GM19240 (cell line): ENCODE measurements around the gene EMP1.
A peak's percentile ranks its signal among the peaks of the same experiment; 100 is the strongest.

Experiments
- DNase-seq: peaks from one replicate; pipeline ENCODE4 v3.0.0; 2011; ENCODE audit warnings: low spot score; ENCODE audit not compliant: insufficient read length

Gene EMP1

GRCh38 chr12:13173012-13173932, 23.3 kb upstream of the EMP1 start:
- peak; percentile 53 for DNase-seq

GRCh38 chr12:13175499-13175898, 21.0 kb upstream of the EMP1 start:
- no peak for DNase-seq

DNA sequence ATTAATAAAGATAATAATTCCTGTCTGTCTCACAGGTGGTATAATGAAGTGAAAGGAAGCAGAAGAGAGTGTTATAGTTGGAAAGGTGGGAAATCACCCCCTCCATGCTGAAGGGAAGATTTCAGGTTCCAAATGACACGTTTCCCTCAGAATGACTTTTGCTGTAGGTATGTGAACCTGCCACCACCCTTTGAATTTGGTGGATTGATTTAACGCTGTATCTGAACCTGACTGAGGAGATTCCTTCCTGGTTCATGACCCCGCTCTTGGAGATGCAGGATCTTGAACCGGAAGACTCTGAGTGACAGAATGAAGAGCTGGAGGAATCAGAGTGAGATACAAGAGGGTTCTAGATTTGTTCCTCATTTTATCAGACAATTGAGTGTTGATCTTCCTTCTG, 20.3 kb upstream of the EMP1 start:
- no peak for DNase-seq

GRCh38 chr12:13177373-13177772, 19.2 kb upstream of the EMP1 start:
- no peak for DNase-seq

DNA sequence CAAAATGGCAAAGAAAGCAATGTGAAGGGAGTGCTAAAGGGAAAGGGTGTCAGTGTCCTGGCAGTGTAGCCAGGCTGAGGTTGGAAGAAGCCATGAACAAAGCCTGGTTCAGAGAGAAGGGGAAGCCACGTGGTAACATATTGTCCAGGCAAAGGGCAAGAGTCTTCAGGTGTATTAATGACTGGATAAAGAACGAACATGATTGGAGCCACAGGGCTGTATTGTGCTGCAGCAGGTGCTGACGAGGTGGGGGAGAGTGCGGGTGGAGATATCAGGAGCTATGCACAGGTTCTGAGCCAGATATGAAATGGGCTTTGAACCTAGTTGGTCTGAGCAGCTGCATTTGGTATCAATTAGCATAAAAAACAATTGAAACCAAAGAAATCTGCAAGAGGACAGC, 18.6 kb upstream of the EMP1 start:
- DNase-seq = no peak

GRCh38 chr12:13178568-13179210, 17.8 kb upstream of the EMP1 start:
- DNase-seq = no peak

- no peak for DNase-seq
These were observed 17.1 kb upstream of the EMP1 start for GRCh38 chr12:13179211-13180074.

GRCh38 chr12:13181375-13182070, 15.0 kb upstream of the EMP1 start:
- DNase-seq = no peak

- DNase-seq = no peak
These were observed 13.6 kb upstream of the EMP1 start for GRCh38 chr12:13182881-13183280.

- DNase-seq = no peak
These were observed 12.9 kb upstream of the EMP1 start for GRCh38 chr12:13183620-13184019.

GRCh38 chr12:13186302-13186701, 10.2 kb upstream of the EMP1 start:
- no peak for DNase-seq

- no peak for DNase-seq
These were observed 9.1 kb upstream of the EMP1 start for GRCh38 chr12:13187399-13187798.

GRCh38 chr12:13189264-13189663, 7.3 kb upstream of the EMP1 start:
- no peak for DNase-seq

- DNase-seq = no peak
These were observed 6.3 kb upstream of the EMP1 start for GRCh38 chr12:13190275-13190674.

- no peak for DNase-seq
These were observed 3.8 kb upstream of the EMP1 start for GRCh38 chr12:13192719-13193118.

DNA sequence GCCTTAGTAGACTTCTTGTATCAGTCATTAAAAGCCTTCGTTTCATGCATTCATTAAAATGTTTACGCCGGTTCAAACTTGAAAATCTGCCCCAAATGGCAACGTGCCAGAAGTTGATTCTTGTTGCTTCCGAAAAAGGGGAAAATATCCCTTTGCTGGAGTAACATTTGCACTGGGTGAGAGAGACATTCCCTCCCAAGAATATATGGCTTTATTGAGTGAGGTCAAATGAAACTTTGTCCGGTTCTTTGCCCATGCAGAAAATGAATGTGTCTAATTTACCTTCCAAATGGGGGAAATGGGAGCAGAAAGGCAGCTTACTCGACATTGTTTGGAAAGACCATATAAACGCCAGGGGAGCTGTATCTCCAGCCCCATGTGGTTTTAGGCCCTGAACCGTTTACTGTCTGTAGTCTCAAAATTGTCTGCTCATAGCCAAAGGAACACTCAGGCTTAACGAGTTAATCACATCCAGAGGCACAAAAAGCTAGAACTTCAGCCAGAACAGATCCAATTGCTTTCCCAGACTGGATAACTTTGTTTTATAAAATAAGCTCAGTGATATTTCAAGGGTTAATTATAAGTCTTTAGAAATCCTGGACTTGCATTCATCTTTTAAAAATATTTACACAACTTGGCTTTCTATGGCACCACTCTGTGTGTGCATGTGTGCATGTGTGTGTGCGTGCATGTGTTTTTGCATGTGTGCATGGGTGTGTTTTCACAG, 2.9 kb upstream of the EMP1 start:
- no peak for DNase-seq

- DNase-seq = no peak
These were observed 2.0 kb upstream of the EMP1 start for GRCh38 chr12:13194401-13195110.

- DNase-seq = no peak
These were observed 1.3 kb upstream of the EMP1 start for GRCh38 chr12:13195250-13195649.

GRCh38 chr12:13195785-13196129, 769 bp upstream of the EMP1 start:
- DNase-seq = no peak

DNA sequence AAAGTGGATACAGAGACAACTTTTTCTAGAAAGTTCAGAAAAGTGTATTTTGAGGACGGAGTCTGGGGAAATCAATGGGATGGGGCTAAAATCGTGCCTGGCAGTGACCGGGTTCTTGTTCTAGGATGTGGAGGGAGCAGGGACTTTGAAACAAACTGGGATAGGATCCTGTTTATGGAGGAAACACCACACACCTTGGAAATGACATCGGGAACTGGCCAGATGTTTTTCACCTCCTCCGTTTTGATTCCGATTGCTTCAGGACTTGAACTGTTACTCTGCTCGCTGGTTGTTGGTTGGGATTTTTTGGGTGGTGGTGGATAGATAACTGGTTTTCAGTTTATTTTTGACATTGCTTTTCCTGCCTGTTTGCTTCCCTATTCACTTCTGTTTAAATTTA, 506 bp downstream of the EMP1 start:
- no peak for DNase-seq
